B cell (primary cell): Measurements from ENCODE around the gene HPS1.

Experiments used
- EZH2 ChIP-seq: IDR thresholded peaks from 2 replicates; pipeline ENCODE4 v1.6.1; 2012; ENCODE audit warnings: borderline replicate concordance, low read depth, mild to moderate bottlenecking, moderate library complexity, low read length; ENCODE audit not compliant: insufficient read depth, poor library complexity, severe bottlenecking
- TF ChIP-seq, protein P1 (sequence below): fragments of 200-600 bp; IDR thresholded peaks from one replicate; pipeline ENCODE4 v1.8.0; 2022; ENCODE audit warnings: antibody characterized with exemption, mild to moderate bottlenecking

DNA sequence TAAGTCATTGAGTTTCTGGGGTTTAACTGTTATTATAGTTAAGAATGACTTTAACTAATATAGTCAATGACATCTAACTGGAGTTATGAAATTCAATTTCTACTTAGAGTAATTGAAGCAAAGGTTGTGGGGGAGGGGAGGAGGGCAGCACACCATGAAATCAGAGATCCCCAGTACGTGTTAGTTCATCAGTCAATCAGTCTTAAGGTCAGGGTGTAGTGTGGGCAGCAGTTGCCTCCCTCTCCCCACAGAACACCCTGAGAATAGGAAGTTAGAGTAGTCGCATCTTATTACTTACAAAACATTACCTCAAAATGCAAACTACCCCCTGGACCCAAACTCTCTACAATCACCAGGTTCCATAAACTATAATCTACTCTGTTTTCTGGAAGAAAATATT, 7.0 kb upstream of the HPS1 start:
- TF ChIP-seq, protein P1, sequence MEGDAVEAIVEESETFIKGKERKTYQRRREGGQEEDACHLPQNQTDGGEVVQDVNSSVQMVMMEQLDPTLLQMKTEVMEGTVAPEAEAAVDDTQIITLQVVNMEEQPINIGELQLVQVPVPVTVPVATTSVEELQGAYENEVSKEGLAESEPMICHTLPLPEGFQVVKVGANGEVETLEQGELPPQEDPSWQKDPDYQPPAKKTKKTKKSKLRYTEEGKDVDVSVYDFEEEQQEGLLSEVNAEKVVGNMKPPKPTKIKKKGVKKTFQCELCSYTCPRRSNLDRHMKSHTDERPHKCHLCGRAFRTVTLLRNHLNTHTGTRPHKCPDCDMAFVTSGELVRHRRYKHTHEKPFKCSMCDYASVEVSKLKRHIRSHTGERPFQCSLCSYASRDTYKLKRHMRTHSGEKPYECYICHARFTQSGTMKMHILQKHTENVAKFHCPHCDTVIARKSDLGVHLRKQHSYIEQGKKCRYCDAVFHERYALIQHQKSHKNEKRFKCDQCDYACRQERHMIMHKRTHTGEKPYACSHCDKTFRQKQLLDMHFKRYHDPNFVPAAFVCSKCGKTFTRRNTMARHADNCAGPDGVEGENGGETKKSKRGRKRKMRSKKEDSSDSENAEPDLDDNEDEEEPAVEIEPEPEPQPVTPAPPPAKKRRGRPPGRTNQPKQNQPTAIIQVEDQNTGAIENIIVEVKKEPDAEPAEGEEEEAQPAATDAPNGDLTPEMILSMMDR, result no peak
- no peak for TF ChIP-seq EZH2
